NCI-H226 (cell line): Measurements from ENCODE around the gene FCRL5.
"Not testable (repeated sequence)": the region's sequence is repeated elsewhere in the genome, so short reads cannot be mapped to it uniquely, and the experiment has no call there.

Experiments
- DNase-seq: peaks from one replicate; pipeline ENCODE4 v3.0.0-alpha.2; 2015

FCRL5 gene

GRCh38 chr1:157487096-157487495 lies 65.2 kb downstream of the FCRL5 start:
- DNase-seq, result no peak

GRCh38 chr1:157486400-157486799 lies 65.9 kb downstream of the FCRL5 start:
- not testable (repeated sequence) for DNase-seq

GRCh38 chr1:157485793-157486192 lies 66.5 kb downstream of the FCRL5 start:
- no peak for DNase-seq

GRCh38 chr1:157484573-157484972 lies 67.7 kb downstream of the FCRL5 start:
- DNase-seq, result no peak

GRCh38 chr1:157483635-157484034 lies 68.7 kb downstream of the FCRL5 start:
- no peak for DNase-seq

GRCh38 chr1:157482717-157483116 lies 69.6 kb downstream of the FCRL5 start:
- no peak for DNase-seq

GRCh38 chr1:157482174-157482573 lies 70.1 kb downstream of the FCRL5 start:
- DNase-seq, result no peak

- DNase-seq, result no peak
Measured at GRCh38 chr1:157478030-157478429, 74.3 kb downstream of the FCRL5 start.

- DNase-seq, result no peak
Measured at GRCh38 chr1:157477419-157477818, 74.9 kb downstream of the FCRL5 start.

- no peak for DNase-seq
Measured at GRCh38 chr1:157472959-157473358, 79.4 kb downstream of the FCRL5 start.

- DNase-seq, result no peak
Measured at GRCh38 chr1:157472056-157472701, 80.1 kb downstream of the FCRL5 start.

- DNase-seq, result no peak
Measured at GRCh38 chr1:157471531-157471930, 80.8 kb downstream of the FCRL5 start.

GRCh38 chr1:157469752-157470675 lies 82.3 kb downstream of the FCRL5 start:
- DNase-seq, result no peak

GRCh38 chr1:157469300-157469699 lies 83.0 kb downstream of the FCRL5 start:
- DNase-seq, result no peak

GRCh38 chr1:157466011-157466410 lies 86.3 kb downstream of the FCRL5 start:
- DNase-seq, result no peak
